HG03060 (cell line): Measurements from ENCODE around the gene SRPK1.

ENCODE experiments used
- ATAC-seq: cut with Tn5 transposase; IDR thresholded peaks from one replicate; pipeline ENCODE4 v1.9.1; 2021; ENCODE audit warnings: low read depth, moderate number of reproducible peaks; ENCODE audit not compliant: unreplicated experiment

The SRPK1 gene

GRCh38 chr6:35786810-35787209 lies 134.1 kb downstream of the SRPK1 start:
- ATAC-seq, result no peak

- no peak for ATAC-seq
Observed at GRCh38 chr6:35786272-35786671, 134.6 kb downstream of the SRPK1 start.

- ATAC-seq, result no peak
Observed at GRCh38 chr6:35784200-35784599, 136.7 kb downstream of the SRPK1 start.
